ENCODE measurements around the gene OR2T1.
"Not testable (repeated sequence)": the region's sequence is repeated elsewhere in the genome, so short reads cannot be mapped to it uniquely, and the experiment has no call there.

OR2T1 gene

DNA sequence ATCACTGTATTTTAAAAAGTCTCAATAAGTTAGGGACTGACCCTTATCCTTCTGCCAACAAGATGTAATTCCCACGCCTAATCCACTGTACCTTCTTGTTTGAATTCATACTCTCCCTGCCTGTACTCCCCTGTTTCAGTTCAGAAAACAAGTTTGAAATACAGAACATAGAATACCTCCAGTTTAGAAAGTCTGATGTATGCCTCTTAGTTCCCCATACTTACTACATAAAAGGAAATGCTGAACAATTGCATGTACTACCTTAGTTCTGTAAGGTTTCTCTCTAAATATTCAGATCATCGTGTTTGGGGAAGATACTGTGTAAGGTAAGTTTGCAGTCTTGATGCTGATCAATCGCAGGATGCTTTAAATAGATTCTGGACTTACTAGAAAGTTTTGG is 33.5 kb downstream of the OR2T1 start:
- DNase-seq = not testable (repeated sequence)

GRCh38 chr1:248438668-248439067 is 35.8 kb downstream of the OR2T1 start:
- not testable (repeated sequence) for DNase-seq

- DNase-seq = not testable (repeated sequence)
These were observed 36.4 kb downstream of the OR2T1 start for GRCh38 chr1:248439283-248439682.

DNA sequence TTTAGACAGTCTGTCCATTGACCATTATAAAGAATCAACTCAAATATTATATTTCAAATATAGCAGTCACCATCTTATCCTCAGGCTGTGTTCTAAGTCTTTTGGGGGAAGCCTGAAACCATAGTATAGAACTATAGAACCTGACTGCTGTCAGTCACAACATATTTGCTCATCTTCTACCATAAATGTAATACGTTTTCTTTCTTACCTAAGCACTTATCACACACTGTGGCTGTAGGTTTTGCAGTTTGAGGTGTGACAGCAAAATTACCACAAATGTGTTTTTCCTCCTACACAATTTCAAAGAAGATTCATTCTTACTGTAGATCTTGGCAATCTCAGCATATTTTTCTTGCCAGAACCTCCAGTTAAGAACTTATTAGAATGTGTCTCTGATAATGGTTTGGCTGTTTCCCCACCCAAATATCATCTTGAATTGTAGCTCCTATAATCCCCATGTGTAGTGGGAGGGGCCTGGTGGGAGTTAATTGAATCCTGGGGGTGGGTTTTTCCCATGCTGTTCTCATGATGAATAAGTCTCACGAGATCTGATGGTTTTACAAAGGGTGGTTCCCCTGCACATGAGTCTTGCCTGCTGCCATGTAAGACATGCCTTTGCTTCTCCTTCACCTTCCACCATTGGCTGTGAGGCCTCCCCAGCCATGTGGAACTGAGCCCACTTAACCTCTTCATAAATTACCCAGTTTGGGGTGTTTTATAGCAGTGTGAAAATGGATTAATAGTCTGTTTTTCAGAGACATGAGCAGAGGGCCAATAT is 39.8 kb downstream of the OR2T1 start:
- DNase-seq = not testable (repeated sequence)

DNA sequence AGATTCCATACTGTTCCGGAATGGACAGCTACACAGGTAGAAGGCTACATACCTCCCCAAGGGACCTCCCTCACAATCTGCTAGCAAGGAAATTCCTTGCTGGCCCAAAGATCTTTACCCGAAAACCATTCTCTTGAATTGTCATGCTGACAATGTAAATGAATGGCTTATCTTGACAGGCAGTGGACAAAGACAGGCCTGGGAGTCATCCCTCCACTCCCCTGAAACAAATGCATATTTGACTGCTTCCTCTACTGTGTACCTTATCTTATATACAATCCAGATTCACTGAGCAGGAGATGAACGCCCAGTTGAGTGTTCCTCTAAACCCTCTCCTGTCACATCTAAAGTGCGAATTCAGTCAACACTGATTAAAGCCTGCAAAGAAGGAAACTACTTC is 41.8 kb downstream of the OR2T1 start:
- not testable (repeated sequence) for DNase-seq

DNA sequence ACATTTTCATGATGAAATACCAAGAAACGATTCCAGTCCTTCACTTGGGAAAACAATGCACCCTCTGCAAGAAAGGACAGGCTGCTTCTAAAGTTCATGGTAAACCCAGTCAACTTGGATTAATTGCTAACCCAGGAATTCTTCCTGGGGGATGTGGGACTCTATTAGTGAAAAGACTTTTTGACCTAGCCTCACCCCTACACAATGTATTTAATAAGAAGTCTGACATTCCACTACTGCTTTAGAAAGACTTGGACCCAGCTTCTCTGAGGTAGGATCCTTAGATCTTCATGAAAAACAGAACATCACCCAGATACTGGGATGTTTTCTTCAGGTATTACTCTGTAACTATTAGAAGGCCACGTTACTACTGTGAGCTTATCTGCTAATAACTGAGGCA is 42.6 kb downstream of the OR2T1 start, which contains the start of gene OR2T2:
OR2T2 (plus strand) TSS at position 239 of the 400 bp plus-strand sequence. CDS start 7,161 bp downstream, outside the sequence.
- DNase-seq = not testable (repeated sequence)

- DNase-seq = not testable (repeated sequence)
These were observed 45.7 kb downstream of the OR2T1 start for GRCh38 chr1:248448409-248449074.

- DNase-seq = not testable (repeated sequence)
These were observed 47.1 kb downstream of the OR2T1 start for GRCh38 chr1:248449821-248450465.

DNA sequence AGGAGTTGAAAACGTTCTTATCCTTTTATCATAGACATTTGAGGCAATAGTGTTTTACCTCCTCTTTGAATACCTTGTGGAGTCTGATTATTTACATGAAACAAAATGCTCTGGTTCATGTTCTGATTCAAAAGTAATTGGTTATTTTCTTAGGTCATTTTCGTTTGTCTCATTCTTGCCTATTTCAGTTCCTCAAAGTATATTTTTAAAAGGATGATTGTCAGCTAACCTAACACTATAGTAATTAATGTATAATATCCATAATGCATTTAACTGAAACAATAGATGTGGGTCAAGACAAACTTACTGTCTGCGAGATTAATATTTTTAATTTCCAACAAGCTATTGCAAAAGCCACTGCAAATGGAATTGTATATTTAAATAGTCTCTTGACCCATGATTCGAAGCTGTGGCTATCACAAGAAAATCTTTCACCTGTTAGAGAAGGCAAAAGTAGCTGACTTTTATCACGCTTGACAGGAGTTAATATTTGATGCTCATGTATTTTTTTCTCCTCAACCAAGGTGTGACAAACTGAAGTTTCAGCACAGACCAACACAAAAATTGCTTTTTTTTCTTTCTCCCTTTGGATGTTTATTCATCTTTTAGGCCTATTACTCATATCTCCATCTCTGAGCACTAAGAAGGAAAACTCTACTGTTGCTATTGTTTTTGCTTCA is 47.8 kb downstream of the OR2T1 start:
- not testable (repeated sequence) for DNase-seq

DNA sequence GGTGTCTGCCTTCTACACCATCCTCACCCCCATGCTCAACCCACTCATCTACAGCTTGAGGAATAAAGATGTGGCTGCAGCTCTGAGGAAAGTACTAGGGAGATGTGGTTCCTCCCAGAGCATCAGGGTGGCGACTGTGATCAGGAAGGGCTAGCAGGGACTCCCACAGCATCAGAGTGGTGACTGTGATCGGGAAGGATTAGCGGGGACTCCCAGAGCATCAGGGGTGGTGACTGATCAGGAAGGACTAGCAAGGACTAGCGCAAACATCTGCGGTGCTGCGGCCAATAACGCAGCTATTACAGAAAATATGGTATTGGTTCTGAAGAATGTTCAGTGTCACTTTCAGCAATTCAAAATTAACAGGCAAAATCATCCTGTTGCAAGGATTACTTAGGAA is 50.8 kb downstream of the OR2T1 start:
- DNase-seq = not testable (repeated sequence)

DNA sequence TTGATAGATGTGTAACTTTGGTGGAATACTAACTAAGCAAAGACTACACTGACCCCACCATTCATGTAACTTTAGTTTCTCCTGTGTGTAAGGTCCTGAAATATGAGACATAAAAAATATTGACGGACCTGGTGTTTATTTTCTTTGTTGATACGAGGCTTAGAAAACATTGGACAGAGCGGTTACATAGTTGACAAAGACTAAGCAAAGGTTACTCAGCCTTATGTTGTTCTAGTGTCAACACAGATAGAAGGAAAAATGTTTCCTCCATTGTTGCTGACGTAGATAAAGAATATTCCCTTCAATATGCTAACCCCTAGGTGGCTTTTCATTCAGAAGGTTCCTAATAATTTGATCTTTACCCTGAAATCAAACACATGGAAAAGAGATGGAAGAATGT is 52.2 kb downstream of the OR2T1 start:
- DNase-seq = not testable (repeated sequence)

- DNase-seq = not testable (repeated sequence)
These were observed 53.8 kb downstream of the OR2T1 start for GRCh38 chr1:248456635-248457034.

All from NCI-H226 (cell line).